ENCODE measurements around the gene HDHD5.

GRCh38 chr22:17130199-17130598 is 28.9 kb downstream of the HDHD5 start:
- no peak for TF ChIP-seq CTCF (IDR thresholded peaks at IDR 0.05)
- TF ChIP-seq EZH2phosphoT487 (IDR thresholded peaks at IDR 0.05): no peak
- no peak for TF ChIP-seq EZH2 (IDR thresholded peaks at IDR 0.05)

All from neural progenitor cell (in vitro differentiated cells).